DMS114 treated with DMSO at 0.1 percent for 48 hours (cell line): ENCODE measurements around the gene ATP2B3.

Experiments used
- DNase-seq: peaks from one replicate; lab custom pipeline; 2025; ENCODE audit not compliant: unreplicated experiment; lab: John Stamatoyannopoulos, UW

ATP2B3 gene

GRCh38 chrX:153507484-153508178 is 9.8 kb upstream of the ATP2B3 start:
- DNase-seq, result peak; percentile 11

- no peak for DNase-seq
Observed at GRCh38 chrX:153509592-153509991, 7.8 kb upstream of the ATP2B3 start.

- no peak for DNase-seq
Observed at GRCh38 chrX:153510383-153510782, 7.1 kb upstream of the ATP2B3 start.

GRCh38 chrX:153511784-153512500 is 5.5 kb upstream of the ATP2B3 start:
- no peak for DNase-seq

- DNase-seq, result no peak
Observed at GRCh38 chrX:153512501-153512893, 4.9 kb upstream of the ATP2B3 start.

- DNase-seq, result no peak
Observed at GRCh38 chrX:153513265-153513664, 4.2 kb upstream of the ATP2B3 start.

- DNase-seq, result no peak
Observed at GRCh38 chrX:153514259-153514658, 3.2 kb upstream of the ATP2B3 start.

GRCh38 chrX:153515435-153515834 is 2.0 kb upstream of the ATP2B3 start:
- DNase-seq, result no peak

- DNase-seq, result no peak
Observed at GRCh38 chrX:153516073-153516472, 1.4 kb upstream of the ATP2B3 start.

- DNase-seq, result no peak
Observed at GRCh38 chrX:153517946-153518834, 748 bp downstream of the ATP2B3 start.

- no peak for DNase-seq
Observed at GRCh38 chrX:153519569-153520286, 2.3 kb downstream of the ATP2B3 start.

- DNase-seq, result no peak
Observed at GRCh38 chrX:153520287-153520917, 3.0 kb downstream of the ATP2B3 start.

GRCh38 chrX:153521034-153521433 is 3.6 kb downstream of the ATP2B3 start:
- DNase-seq, result no peak

GRCh38 chrX:153522259-153522658 is 4.8 kb downstream of the ATP2B3 start:
- no peak for DNase-seq

- DNase-seq, result no peak
Observed at GRCh38 chrX:153523269-153523668, 5.8 kb downstream of the ATP2B3 start.

GRCh38 chrX:153524234-153524633 is 6.8 kb downstream of the ATP2B3 start:
- no peak for DNase-seq

- no peak for DNase-seq
Observed at GRCh38 chrX:153525451-153525850, 8.0 kb downstream of the ATP2B3 start.

- DNase-seq, result no peak
Observed at GRCh38 chrX:153526042-153526441, 8.6 kb downstream of the ATP2B3 start.

GRCh38 chrX:153526801-153527200 is 9.4 kb downstream of the ATP2B3 start:
- DNase-seq, result no peak

GRCh38 chrX:153527208-153527607 is 9.8 kb downstream of the ATP2B3 start:
- no peak for DNase-seq
